HCT116 (cell line): ENCODE results near the gene RASGEF1C. TPM values are rescaled to one million over a fixed set of nuclear protein-coding genes. Genes with fewer than 3 reads are reported as not detected.

Source experiments
- ATAC-seq: fragments of 200-7000 bp; cut with Tn5 transposase; 2 replicates; pipeline ENCODE4 v1.9.1; 2020; ENCODE audit warnings: mild to moderate bottlenecking, moderate library complexity
- BruUV-seq: library from RNA; stranded (reverse); fragments of 400-500 nt; replicated peaks from 2 replicates; lab custom pipeline; 2021; lab: Mats Ljungman, UMichigan
- CTCF ChIA-PET: fragments of 300-600 bp; sonication (Branson Sonifier 250); formaldehyde crosslinking; loops from one replicate; lab custom pipeline; 2021; ENCODE audit warnings: antibody characterized with exemption; lab: Charles Lee
- POLR2A ChIA-PET: fragments of 300-600, 350-600 bp; sonication (Branson Sonifier 250); formaldehyde crosslinking; loops from one replicate; lab custom pipeline; 2021; ENCODE audit warnings: antibody characterized with exemption; lab: Charles Lee
- RAD21 ChIA-PET, 2 experiments: fragments of 300-600 bp; sonication (Branson Sonifier 250); formaldehyde crosslinking; loops; one replicate each; lab custom pipeline; 2023; ENCODE audit warnings: low total read pairs in 2 of 2; ENCODE audit not compliant: uncharacterized antibody in 2 of 2, unreplicated experiment in 2 of 2, low non-redundant PET in 1 of 2; lab: Charles Lee
- DNase-seq: peaks from one replicate; pipeline ENCODE4 v3.0.0-alpha.2; 2010; ENCODE audit warnings: low read depth, low spot score
- H2AFZ ChIP-seq: fragments of 200-600 bp; shearing (Covaris generic), sonication (generic); 2 replicates; pipeline ENCODE4 v1.6.1; 2017; ENCODE audit warnings: low read depth, mixed run types, mixed read lengths, antibody characterized with exemption, low read length; ENCODE audit not compliant: poor library complexity, severe bottlenecking
- H3K27ac ChIP-seq: 2 replicates; pipeline ENCODE4 v1.5.1; 2012; ENCODE audit warnings: low read depth, low read length
- H3K27me3 ChIP-seq: fragments of 200-600 bp; sonication (generic); 2 replicates; pipeline ENCODE4 v1.6.1; 2016; ENCODE audit warnings: mixed run types, low read length, mixed read lengths; ENCODE audit not compliant: insufficient read depth
- H3K36me3 ChIP-seq, 2 experiments: fragments of 200-500 bp in 1 of 2; fragments of 200-600 bp in 1 of 2; sonication (Bioruptor generic) in 1 of 2; sonication (generic) in 1 of 2; 2 replicates each; pipeline versions ENCODE4 v1.5.1 to v1.6.1; 2014 to 2016; ENCODE audit warnings: low read length in 2 of 2, inconsistent platforms in 1 of 2, mixed read lengths in 1 of 2, mixed run types in 1 of 2; ENCODE audit not compliant: insufficient read depth in 2 of 2, control insufficient read depth in 1 of 2
- H3K4me1 ChIP-seq, 2 experiments: fragments of 200-600 bp in 1 of 2; sonication (generic) in 1 of 2; 2 replicates each; pipeline versions ENCODE4 v1.5.1 to v1.6.1; 2012 to 2017; ENCODE audit warnings: low read length in 2 of 2, inconsistent platforms in 1 of 2, mild to moderate bottlenecking in 1 of 2, mixed read lengths in 1 of 2, mixed run types in 1 of 2, moderate library complexity in 1 of 2; ENCODE audit not compliant: insufficient read depth in 2 of 2, control insufficient read depth in 1 of 2
- H3K4me2 ChIP-seq: fragments of 200-600 bp; sonication (generic); 2 replicates; pipeline ENCODE4 v1.6.1; 2017; ENCODE audit warnings: mixed run types, low read length, mixed read lengths
- H3K4me3 ChIP-seq, 2 experiments: fragments of 200-600 bp in 1 of 2; sonication (generic) in 1 of 2; replicated peaks in 1 of 2; 2 replicates each; pipeline ENCODE4 v1.5.1; 2011 to 2016; ENCODE audit warnings: low read length in 2 of 2, control low read depth in 1 of 2, low read depth in 1 of 2, mild to moderate bottlenecking in 1 of 2, mixed read lengths in 1 of 2, mixed run types in 1 of 2
- H3K79me2 ChIP-seq: fragments of 200-600 bp; sonication (generic); 2 replicates; pipeline ENCODE4 v1.6.1; 2017; ENCODE audit warnings: mild to moderate bottlenecking, mixed run types, low read length, moderate library complexity, mixed read lengths; ENCODE audit not compliant: insufficient read depth
- H3K9ac ChIP-seq: fragments of 200-600 bp; sonication (generic); 2 replicates; pipeline ENCODE4 v1.6.1; 2016; ENCODE audit warnings: low read length, mixed read lengths
- H3K9me2 ChIP-seq: fragments of 200-600 bp; sonication (generic), shearing (Covaris generic); 2 replicates; pipeline ENCODE4 v1.6.1; 2017; ENCODE audit warnings: mixed run types, mild to moderate bottlenecking, moderate library complexity; ENCODE audit not compliant: insufficient read depth
- H3K9me3 ChIP-seq, 2 experiments: fragments of 200-500 bp in 1 of 2; fragments of 200-600 bp in 1 of 2; sonication (Bioruptor generic) in 1 of 2; sonication (generic) in 1 of 2; 2 replicates each; pipeline ENCODE4 v1.6.1; 2014 to 2017; ENCODE audit warnings: low read length in 2 of 2, mixed read lengths in 2 of 2, inconsistent platforms in 1 of 2, low read depth in 1 of 2, mild to moderate bottlenecking in 1 of 2, mixed run types in 1 of 2, moderate library complexity in 1 of 2; ENCODE audit not compliant: control insufficient read depth in 1 of 2, insufficient read depth in 1 of 2
- H4K20me1 ChIP-seq: fragments of 200-600 bp; sonication (generic), shearing (Covaris generic); 2 replicates; pipeline ENCODE4 v1.6.1; 2017; ENCODE audit warnings: mixed run types, mild to moderate bottlenecking, moderate library complexity; ENCODE audit not compliant: insufficient read depth
- CBX3 ChIP-seq: IDR thresholded peaks from 2 replicates; pipeline ENCODE4 v1.6.1; 2012; ENCODE audit warnings: low read depth
- ELF1 ChIP-seq: IDR thresholded peaks from 2 replicates; pipeline ENCODE4 v1.6.1; 2012; ENCODE audit warnings: low read depth, borderline replicate concordance
- EZH2phosphoT487 ChIP-seq: fragments of 200-600 bp; IDR thresholded peaks from 2 replicates; pipeline ENCODE4 v1.6.1; 2018; ENCODE audit warnings: antibody characterized with exemption, borderline replicate concordance
- JUND ChIP-seq: IDR thresholded peaks from 2 replicates; pipeline ENCODE4 v1.6.1; 2012
- POLR2AphosphoS5 ChIP-seq: IDR thresholded peaks from 2 replicates; pipeline ENCODE4 v1.6.1; 2011; ENCODE audit warnings: mild to moderate bottlenecking, low read depth, low read length, moderate library complexity
- TCF7L2 ChIP-seq: IDR thresholded peaks from 2 replicates; pipeline ENCODE4 v1.7.0; 2011; ENCODE audit warnings: borderline replicate concordance, inconsistent platforms; ENCODE audit not compliant: insufficient read depth, insufficient read length; ENCODE audit errors: extremely low read depth
- intact Hi-C: fragments of 100-400 bp; cut with micrococcal nuclease; formaldehyde crosslinking; loops from 2 replicates; pipeline ENCODE4 v1.10.0; 2022
- total RNA-seq: library from RNA; stranded (reverse); gene quantifications from one replicate; pipeline ENCODE4 v1.2.1, GENCODE V29; 2021; ENCODE audit not compliant: unreplicated experiment
- TF ChIP-seq, protein P1 (sequence below): IDR thresholded peaks from 2 replicates; pipeline ENCODE4 v1.6.1; 2012; ENCODE audit warnings: low read depth
- TF ChIP-seq, protein P2 (sequence below): IDR thresholded peaks from 2 replicates; pipeline ENCODE4 v1.6.1; 2012

Gene RASGEF1C
- total RNA-seq, 1 experiment from 2014 or later, result 1.2 TPM

- TF ChIP-seq, protein P1, sequence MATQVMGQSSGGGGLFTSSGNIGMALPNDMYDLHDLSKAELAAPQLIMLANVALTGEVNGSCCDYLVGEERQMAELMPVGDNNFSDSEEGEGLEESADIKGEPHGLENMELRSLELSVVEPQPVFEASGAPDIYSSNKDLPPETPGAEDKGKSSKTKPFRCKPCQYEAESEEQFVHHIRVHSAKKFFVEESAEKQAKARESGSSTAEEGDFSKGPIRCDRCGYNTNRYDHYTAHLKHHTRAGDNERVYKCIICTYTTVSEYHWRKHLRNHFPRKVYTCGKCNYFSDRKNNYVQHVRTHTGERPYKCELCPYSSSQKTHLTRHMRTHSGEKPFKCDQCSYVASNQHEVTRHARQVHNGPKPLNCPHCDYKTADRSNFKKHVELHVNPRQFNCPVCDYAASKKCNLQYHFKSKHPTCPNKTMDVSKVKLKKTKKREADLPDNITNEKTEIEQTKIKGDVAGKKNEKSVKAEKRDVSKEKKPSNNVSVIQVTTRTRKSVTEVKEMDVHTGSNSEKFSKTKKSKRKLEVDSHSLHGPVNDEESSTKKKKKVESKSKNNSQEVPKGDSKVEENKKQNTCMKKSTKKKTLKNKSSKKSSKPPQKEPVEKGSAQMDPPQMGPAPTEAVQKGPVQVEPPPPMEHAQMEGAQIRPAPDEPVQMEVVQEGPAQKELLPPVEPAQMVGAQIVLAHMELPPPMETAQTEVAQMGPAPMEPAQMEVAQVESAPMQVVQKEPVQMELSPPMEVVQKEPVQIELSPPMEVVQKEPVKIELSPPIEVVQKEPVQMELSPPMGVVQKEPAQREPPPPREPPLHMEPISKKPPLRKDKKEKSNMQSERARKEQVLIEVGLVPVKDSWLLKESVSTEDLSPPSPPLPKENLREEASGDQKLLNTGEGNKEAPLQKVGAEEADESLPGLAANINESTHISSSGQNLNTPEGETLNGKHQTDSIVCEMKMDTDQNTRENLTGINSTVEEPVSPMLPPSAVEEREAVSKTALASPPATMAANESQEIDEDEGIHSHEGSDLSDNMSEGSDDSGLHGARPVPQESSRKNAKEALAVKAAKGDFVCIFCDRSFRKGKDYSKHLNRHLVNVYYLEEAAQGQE, result no peak
Measured at GRCh38 chr5:180119903-180120236, 89.1 kb downstream of the RASGEF1C start (continued).

- Histone ChIP-seq H3K27me3 (no peaks in the 10 kb centered on the region), H3K79me2 (no peaks in the 10 kb centered on the region), H3K9me2 (no peaks in the 10 kb centered on the region), H4K20me1 (no peaks in the 10 kb centered on the region), H3K4me1 (peaks cover 0 to 5% of the 10 kb centered on the region in 2 experiments; a peak in 1 of 4 replicates), H2AFZ (no peak overlapping the region), H3K9ac (no peak overlapping the region), H3K36me3 (no peaks in the 10 kb centered on the region), H3K9me3 (no peaks in the 10 kb centered on the region), H3K4me3 (no peak overlapping the region), H3K4me2 (no peak overlapping the region), H3K27ac (no peak overlapping the region)
- ChIA-PET RAD21 (no interaction called here), CTCF (no interaction called here), POLR2A (no interaction called here)
- intact Hi-C loops, result no loop called here
- ATAC-seq (no peak), DNase-seq (no peak)
- no peak for TF ChIP-seq CBX3
- TF ChIP-seq TCF7L2, result no peak
- TF ChIP-seq, protein P2, sequence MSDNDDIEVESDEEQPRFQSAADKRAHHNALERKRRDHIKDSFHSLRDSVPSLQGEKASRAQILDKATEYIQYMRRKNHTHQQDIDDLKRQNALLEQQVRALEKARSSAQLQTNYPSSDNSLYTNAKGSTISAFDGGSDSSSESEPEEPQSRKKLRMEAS, result no peak
- no peak for TF ChIP-seq EZH2phosphoT487
- no peak for TF ChIP-seq POLR2AphosphoS5
- no peak for TF ChIP-seq JUND
- TF ChIP-seq ELF1, result no peak
- no TSS peak for BruUV-seq
Measured at GRCh38 chr5:180119031-180119902, 89.7 kb downstream of the RASGEF1C start.
